ENCODE results near the gene GOLGA8S.
"Not testable (repeated sequence)": the region's sequence is repeated elsewhere in the genome, so short reads cannot be mapped to it uniquely, and the experiment has no call there.

GRCh38 chr15:23412881-23413600, 58.5 kb downstream of the GOLGA8S start:
- TF ChIP-seq, protein P1, sequence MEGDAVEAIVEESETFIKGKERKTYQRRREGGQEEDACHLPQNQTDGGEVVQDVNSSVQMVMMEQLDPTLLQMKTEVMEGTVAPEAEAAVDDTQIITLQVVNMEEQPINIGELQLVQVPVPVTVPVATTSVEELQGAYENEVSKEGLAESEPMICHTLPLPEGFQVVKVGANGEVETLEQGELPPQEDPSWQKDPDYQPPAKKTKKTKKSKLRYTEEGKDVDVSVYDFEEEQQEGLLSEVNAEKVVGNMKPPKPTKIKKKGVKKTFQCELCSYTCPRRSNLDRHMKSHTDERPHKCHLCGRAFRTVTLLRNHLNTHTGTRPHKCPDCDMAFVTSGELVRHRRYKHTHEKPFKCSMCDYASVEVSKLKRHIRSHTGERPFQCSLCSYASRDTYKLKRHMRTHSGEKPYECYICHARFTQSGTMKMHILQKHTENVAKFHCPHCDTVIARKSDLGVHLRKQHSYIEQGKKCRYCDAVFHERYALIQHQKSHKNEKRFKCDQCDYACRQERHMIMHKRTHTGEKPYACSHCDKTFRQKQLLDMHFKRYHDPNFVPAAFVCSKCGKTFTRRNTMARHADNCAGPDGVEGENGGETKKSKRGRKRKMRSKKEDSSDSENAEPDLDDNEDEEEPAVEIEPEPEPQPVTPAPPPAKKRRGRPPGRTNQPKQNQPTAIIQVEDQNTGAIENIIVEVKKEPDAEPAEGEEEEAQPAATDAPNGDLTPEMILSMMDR (conservative IDR thresholded peaks at IDR 0.05; ENCODE audit: low read depth, low read length): not testable (repeated sequence)
- TF ChIP-seq EZH2phosphoT487 (IDR thresholded peaks at IDR 0.05; ENCODE audit: borderline replicate concordance, low read length); EZH2 (IDR thresholded peaks at IDR 0.05; ENCODE audit: low read length, unreplicated experiment): not testable (repeated sequence)
